GM06990 (cell line): ENCODE measurements around the gene SLCO4A1.

Source experiments
- DNase-seq: peaks from one replicate; pipeline ENCODE4 v3.0.0-alpha.2; 2011; ENCODE audit not compliant: insufficient read length; ENCODE audit errors: extremely low read depth
- H3K27me3 ChIP-seq: replicated peaks from 2 replicates; pipeline ENCODE4 v1.6.0; 2011; ENCODE audit warnings: low read length; ENCODE audit not compliant: control insufficient read depth, insufficient read depth
- H3K36me3 ChIP-seq: 2 replicates; pipeline ENCODE4 v1.5.1; 2011; ENCODE audit warnings: low read length; ENCODE audit not compliant: control insufficient read depth, insufficient read depth
- H3K4me3 ChIP-seq: replicated peaks from 2 replicates; pipeline ENCODE4 v1.5.1; 2011; ENCODE audit warnings: low read depth, mild to moderate bottlenecking, control low read depth, low read length
- CTCF ChIP-seq: IDR thresholded peaks from 2 replicates; pipeline ENCODE4 v1.5.1; 2011; ENCODE audit warnings: low read length, control low read depth, mild to moderate bottlenecking, inconsistent platforms; ENCODE audit not compliant: insufficient read depth, poor library complexity, severe bottlenecking

SLCO4A1 gene

GRCh38 chr20:62614085-62614960, 28.0 kb upstream of the SLCO4A1 start:
- Histone ChIP-seq H3K36me3 (no peaks in the 10 kb centered on the region), H3K27me3 (no peaks in the 10 kb centered on the region; the same call in 1 of the 2 replicates), H3K4me3 (no peak overlapping the region)
- TF ChIP-seq CTCF: no peak
- no peak for DNase-seq

- no peak for DNase-seq
- no peak overlapping the region for H3K4me3 ChIP-seq
- H3K36me3 ChIP-seq: no peaks in the 10 kb centered on the region
- H3K27me3 ChIP-seq: no peaks in the 10 kb centered on the region; the same call in 1 of the 2 replicates
- TF ChIP-seq CTCF: no peak
Measured at GRCh38 chr20:62614961-62615680, 27.2 kb upstream of the SLCO4A1 start.

- H3K36me3 ChIP-seq: no peaks in the 10 kb centered on the region
- H3K4me3 ChIP-seq: no peak overlapping the region
- DNase-seq: no peak
- no peaks in the 10 kb centered on the region for H3K27me3 ChIP-seq
- TF ChIP-seq CTCF: no peak
Measured at GRCh38 chr20:62615750-62616251, 26.5 kb upstream of the SLCO4A1 start.

GRCh38 chr20:62616728-62617621, 25.3 kb upstream of the SLCO4A1 start:
- peak overlapping the region; percentile 29 for H3K4me3 ChIP-seq
- DNase-seq: peak; percentile 80

More at GRCh38 chr20:62616728-62617621, 25.3 kb upstream of the SLCO4A1 start:
- Histone ChIP-seq H3K27me3 (no peaks in the 10 kb centered on the region), H3K36me3 (no peaks in the 10 kb centered on the region)
- peak; percentile 99 for TF ChIP-seq CTCF
